MV-4-11 (cell line): ENCODE data around the gene EIF3B.
A peak's percentile ranks its signal among the peaks of the same experiment; 100 is the strongest.
"Not testable (repeated sequence)": the region's sequence is repeated elsewhere in the genome, so short reads cannot be mapped to it uniquely, and the experiment has no call there.

ENCODE experiments used
- DNase-seq: peaks from one replicate; lab custom pipeline; 2025; lab: John Stamatoyannopoulos, UW

Gene EIF3B

GRCh38 chr7:2347351-2348063 is 7.1 kb upstream of the EIF3B start:
- DNase-seq: not testable (repeated sequence)

GRCh38 chr7:2350055-2350454 is 4.6 kb upstream of the EIF3B start:
- no peak for DNase-seq

- peak; percentile 54 for DNase-seq
These were observed 3.8 kb upstream of the EIF3B start for GRCh38 chr7:2350861-2351260.

GRCh38 chr7:2353113-2353935 is 1.3 kb upstream of the EIF3B start:
- DNase-seq: no peak

GRCh38 chr7:2353936-2354185 is 766 bp upstream of the EIF3B start:
- DNase-seq: peak; percentile 74

- DNase-seq: no peak
These were observed 495 bp downstream of the EIF3B start for GRCh38 chr7:2354939-2355704.

- no peak for DNase-seq
These were observed 1.0 kb downstream of the EIF3B start for GRCh38 chr7:2355705-2356008.

- no peak for DNase-seq
These were observed 2.5 kb downstream of the EIF3B start for GRCh38 chr7:2357165-2357564.

- DNase-seq: no peak
These were observed 2.9 kb downstream of the EIF3B start for GRCh38 chr7:2357571-2357970.

GRCh38 chr7:2358968-2359527 is 4.4 kb downstream of the EIF3B start:
- DNase-seq: no peak

- no peak for DNase-seq
These were observed 5.0 kb downstream of the EIF3B start for GRCh38 chr7:2359610-2360009.

GRCh38 chr7:2360796-2361195 is 6.2 kb downstream of the EIF3B start:
- no peak for DNase-seq

- DNase-seq: no peak
These were observed 7.9 kb downstream of the EIF3B start for GRCh38 chr7:2362385-2363088.

- peak; percentile 29 for DNase-seq
These were observed 14.5 kb downstream of the EIF3B start for GRCh38 chr7:2369139-2369538.

- DNase-seq: no peak
These were observed 16.7 kb downstream of the EIF3B start for GRCh38 chr7:2371329-2371728.

GRCh38 chr7:2372724-2373123 is 18.1 kb downstream of the EIF3B start:
- DNase-seq: no peak

- no peak for DNase-seq
These were observed 18.5 kb downstream of the EIF3B start for GRCh38 chr7:2373124-2373556.

GRCh38 chr7:2373646-2374045 is 19.0 kb downstream of the EIF3B start:
- no peak for DNase-seq

- no peak for DNase-seq
These were observed 19.8 kb downstream of the EIF3B start for GRCh38 chr7:2374401-2374800.

- DNase-seq: no peak
These were observed 20.5 kb downstream of the EIF3B start for GRCh38 chr7:2374830-2375728.
